HepG2 (cell line): ENCODE data around the gene KCTD15. TPM values are rescaled to one million over a fixed set of nuclear protein-coding genes. Genes with fewer than 3 reads are reported as not detected.

ENCODE experiments used
- ATAC-seq: fragments of 200-7000 bp; cut with Tn5 transposase; 3 replicates; pipeline ENCODE4 v1.9.1; 2020; ENCODE audit warnings: mild to moderate bottlenecking, moderate library complexity
- BruUV-seq: library from RNA; stranded (reverse); fragments of 400-500 nt; replicated peaks from 2 replicates; lab custom pipeline; 2021; lab: Mats Ljungman, UMichigan
- CTCF ChIA-PET: fragments of 300-600 bp; formaldehyde crosslinking; extraction: SDS; loops from one replicate; lab custom pipeline; 2021; ENCODE audit warnings: low total read pairs, inconsistent platforms, low intra/inter-chr PET ratio; lab: Yijun Ruan, JAX
- POLR2A ChIA-PET: fragments of 350-600 bp; sonication (Branson Sonifier 250); formaldehyde crosslinking; loops from one replicate; lab custom pipeline; 2020; ENCODE audit warnings: antibody characterized with exemption, inconsistent platforms; lab: Yijun Ruan, JAX
- DNase-seq: peaks from one replicate; pipeline ENCODE4 v3.0.0-alpha.2; 2015; ENCODE audit warnings: low spot score
- FAIRE-seq: peaks from 3 replicates; lab custom pipeline; 2011; peaks lifted over from hg19 to GRCh38; lab: Jason Lieb, UNC
- H2AFZ ChIP-seq: one replicate; pipeline ENCODE4 v1.6.1; 2011; ENCODE audit warnings: low read length, inconsistent platforms
- H3K27ac ChIP-seq: fragments of 300-600 bp; 3 replicates; pipeline ENCODE4 v1.8.0; 2011; ENCODE audit warnings: mixed run types, mild to moderate bottlenecking, mixed read lengths, low read length, inconsistent platforms; ENCODE audit not compliant: insufficient read depth; ENCODE audit errors: extremely low read length
- H3K27me3 ChIP-seq, 2 experiments: fragments of 200-600 bp in 1 of 2; 2 replicates in 1 of 2; 3 replicates in 1 of 2; pipeline versions ENCODE4 v1.6.0 to v1.8.0; 2011; ENCODE audit warnings: low read length in 2 of 2, mild to moderate bottlenecking in 2 of 2, moderate library complexity in 2 of 2, inconsistent platforms in 1 of 2; ENCODE audit not compliant: insufficient read depth in 2 of 2, control insufficient read depth in 1 of 2
- H3K36me3 ChIP-seq, 2 experiments: fragments of 200-600 bp in 1 of 2; replicated peaks in 1 of 2; 2 replicates in 1 of 2; 3 replicates in 1 of 2; pipeline versions ENCODE4 v1.5.1 to v1.8.0; 2011; ENCODE audit warnings: low read length in 2 of 2, inconsistent platforms in 1 of 2; ENCODE audit not compliant: insufficient read depth in 2 of 2, control insufficient read depth in 1 of 2
- H3K4me1 ChIP-seq: 2 replicates; pipeline ENCODE4 v1.5.1; 2012; ENCODE audit warnings: low read length, inconsistent platforms; ENCODE audit not compliant: insufficient read depth
- H3K4me2 ChIP-seq: 2 replicates; pipeline ENCODE4 v1.6.0; 2011; ENCODE audit warnings: low read depth, low read length, inconsistent platforms
- H3K4me3 ChIP-seq, 3 experiments: fragments of 200-600 bp in 1 of 3; sonication (generic), shearing (Covaris generic) in 1 of 3; replicated peaks in 1 of 3; 2 replicates each; pipeline ENCODE4 v1.5.1; 2011 to 2016; ENCODE audit warnings: low read length in 3 of 3, inconsistent platforms in 2 of 3, low read depth in 2 of 3, mild to moderate bottlenecking in 2 of 3, control low read depth in 1 of 3, mixed read lengths in 1 of 3; ENCODE audit not compliant: insufficient read depth in 1 of 3
- H3K79me2 ChIP-seq: one replicate; pipeline ENCODE4 v1.6.1; 2011; ENCODE audit warnings: low read length, inconsistent platforms; ENCODE audit not compliant: insufficient read depth
- H3K9ac ChIP-seq: 2 replicates; pipeline ENCODE4 v1.6.0; 2011; ENCODE audit warnings: mild to moderate bottlenecking, low read depth, low read length, inconsistent platforms; ENCODE audit not compliant: insufficient read depth
- H3K9me3 ChIP-seq: 2 replicates; pipeline ENCODE4 v1.5.1; 2012; ENCODE audit warnings: mild to moderate bottlenecking, low read length
- H4K20me1 ChIP-seq: 2 replicates; pipeline ENCODE4 v1.6.0; 2011; ENCODE audit warnings: inconsistent platforms, mild to moderate bottlenecking, low read length, moderate library complexity; ENCODE audit not compliant: insufficient read depth
- ADNP ChIP-seq: sonication (generic); formaldehyde crosslinking; IDR thresholded peaks from 2 replicates; pipeline ENCODE4 v1.4.0; 2020; ENCODE audit warnings: missing genetic modification reagents
- DPF2 ChIP-seq: sonication (generic); formaldehyde crosslinking; IDR thresholded peaks from 2 replicates; pipeline ENCODE4 v1.4.0; 2020; ENCODE audit warnings: mild to moderate bottlenecking, low read depth, missing genetic modification reagents, borderline replicate concordance
- HNRNPL ChIP-seq: fragments of 200-400 bp; formaldehyde crosslinking; IDR thresholded peaks from 2 replicates; pipeline ENCODE4 v1.6.1; 2017; ENCODE audit warnings: mild to moderate bottlenecking, low read depth, low read length
- HOXA7 ChIP-seq: sonication (generic); formaldehyde crosslinking; IDR thresholded peaks from 2 replicates; pipeline ENCODE4 v1.8.1; 2022; ENCODE audit warnings: mild to moderate bottlenecking, missing genetic modification reagents, moderate library complexity
- U2AF2 ChIP-seq: fragments of 200-400 bp; formaldehyde crosslinking; IDR thresholded peaks from 2 replicates; pipeline ENCODE4 v1.6.1; 2017; ENCODE audit warnings: low read depth, mild to moderate bottlenecking, low read length
- ZC3H13 ChIP-seq: sonication (generic); formaldehyde crosslinking; IDR thresholded peaks from 2 replicates; pipeline ENCODE4 v1.8.1; 2023; ENCODE audit warnings: mild to moderate bottlenecking, missing genetic modification reagents, moderate library complexity
- ZIK1 ChIP-seq: sonication (generic); formaldehyde crosslinking; IDR thresholded peaks from 2 replicates; pipeline ENCODE4 v1.5.0; 2020; ENCODE audit warnings: mild to moderate bottlenecking, low read depth, missing genetic modification reagents, borderline replicate concordance
- ZNF781 ChIP-seq: sonication (generic); formaldehyde crosslinking; IDR thresholded peaks from 2 replicates; pipeline ENCODE4 v1.5.1; 2020; ENCODE audit warnings: borderline replicate concordance, mild to moderate bottlenecking, missing genetic modification reagents; ENCODE audit errors: not compliant biosample characterization
- ZSCAN29 ChIP-seq: sonication (generic); formaldehyde crosslinking; conservative IDR thresholded peaks from 2 replicates; pipeline ENCODE4 v1.4.0; 2020; ENCODE audit warnings: mild to moderate bottlenecking, missing genetic modification reagents
- WGBS: methylation state at CpG from one replicate; pipeline ENCODE4 v1.1.6; 2017; ENCODE audit warnings: low lambda C conversion rate; 5-methylcytosine and 5-hydroxymethylcytosine counted together
- in situ Hi-C: cut with HindIII; loops from 2 replicates; pipeline ENCODE4 v1.10.0; 2017; ENCODE audit warnings: low pct_unique_long_range_greater_than_20kb; ENCODE audit not compliant: extremely low pct_ligation_motif_present
- intact Hi-C: fragments of 100-400 bp; cut with micrococcal nuclease; formaldehyde crosslinking; loops from one replicate; pipeline ENCODE4 v1.10.0; 2022; ENCODE audit not compliant: unreplicated experiment
- polyA plus RNA-seq, 8 experiments: library from polyadenylated mRNA; depleted of rRNA in 3 of 8; stranded (reverse) in 7 of 8; unstranded in 1 of 8; fragments of >200 nt; fragmentation: Illumina TruSeq in 4 of 8; extraction: Trizol in 4 of 8; gene quantifications; 2 replicates each; pipeline versions ENCODE4 v1.2.1 to v1.2.3, GENCODE V29; 2011 to 2016; ENCODE audit warnings: low read depth in 4 of 8, missing spikeins in 1 of 8, mixed read lengths in 1 of 8; ENCODE audit not compliant: insufficient read depth in 1 of 8
- total RNA-seq, 5 experiments: library from RNA; depleted of rRNA; stranded (reverse); fragments of >200 nt; fragmentation: Illumina TruSeq; extraction: Trizol; gene quantifications; 2 replicates each; pipeline ENCODE4 v1.2.3, GENCODE V29; 2016; ENCODE audit warnings: low read depth in 1 of 5
- TF ChIP-seq, protein P1 (sequence below): IDR thresholded peaks from 2 replicates; pipeline ENCODE4 v1.6.1; 2012; ENCODE audit warnings: low read length, improper control_type of control experiment
- TF ChIP-seq, protein P2 (sequence below): sonication (generic); formaldehyde crosslinking; IDR thresholded peaks from 2 replicates; pipeline ENCODE4 v1.5.0; 2020; ENCODE audit warnings: missing genetic modification reagents

Gene KCTD15
- total and polyA plus RNA-seq, 2 of the 13 experiments (the other 11 are each of a cell fraction or from before 2014, with no cell fraction given), result 13.2 to 16.7 TPM

DNA sequence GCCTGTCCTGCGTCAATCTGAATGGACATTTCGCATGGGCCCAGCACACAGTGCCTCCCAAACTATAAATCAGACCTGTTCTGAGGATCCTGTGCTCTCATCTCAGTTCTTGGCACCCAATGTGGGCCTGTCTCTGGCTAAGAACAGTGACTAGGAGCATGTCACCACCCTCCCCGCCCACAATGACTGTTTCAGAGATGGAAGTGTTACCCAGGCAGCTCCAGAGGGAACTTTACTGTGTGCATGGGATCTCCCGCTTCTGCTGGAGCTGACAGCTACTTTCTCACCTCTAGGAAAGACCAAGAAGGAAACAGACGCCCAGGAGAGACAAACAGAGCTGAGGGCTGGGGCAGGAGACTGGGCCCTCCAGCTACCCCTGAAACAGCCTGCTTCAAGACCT lies 45.0 kb downstream of the KCTD15 start:
- Histone ChIP-seq H3K4me1 (no peaks in the 10 kb centered on the region), H3K9ac (no peak overlapping the region), H3K27ac (no peak overlapping the region), H3K36me3 (no peaks in the 10 kb centered on the region), H3K4me2 (no peak overlapping the region), H4K20me1 (no peaks in the 10 kb centered on the region), H3K9me3 (no peaks in the 10 kb centered on the region), H2AFZ (no peak overlapping the region), H3K79me2 (no peaks in the 10 kb centered on the region), H3K27me3 (no peaks in the 10 kb centered on the region; a peak in 2 of 5 replicates), H3K4me3 (no peak overlapping the region)
- DNase-seq (no peak), ATAC-seq (no peak), FAIRE-seq (no peak)
- ChIA-PET POLR2A (no interaction called here), CTCF (no interaction called here)
- intact Hi-C loops, result no loop called here
- TF ChIP-seq U2AF2 (no peak), ADNP (CRISPR knock-in tag) (no peak)
- in situ Hi-C loops, result no loop called here
- WGBS, result 53% methylated on average over 4 of the region's 5 CpGs
- no TSS peak for BruUV-seq

DNA sequence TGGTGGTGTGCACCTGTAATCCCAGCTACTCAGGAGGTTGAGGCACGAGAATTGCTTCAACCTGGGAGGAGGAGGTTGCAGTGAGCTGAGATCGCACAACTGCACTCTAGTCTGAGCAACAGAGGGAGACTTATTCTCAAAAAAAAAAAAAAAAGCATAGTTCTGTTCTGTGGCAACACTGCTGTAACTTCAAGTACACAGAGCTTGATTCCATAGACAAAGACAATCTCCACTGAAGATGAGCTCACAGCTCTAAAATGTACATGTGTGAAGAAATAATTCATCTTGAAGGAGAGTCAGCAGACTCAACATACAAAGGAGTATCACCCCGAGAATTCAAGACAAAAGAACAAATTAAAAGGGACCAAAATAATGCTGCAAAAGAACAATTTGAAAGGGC lies 47.8 kb downstream of the KCTD15 start:
- Histone ChIP-seq H3K4me2 (no peak overlapping the region), H4K20me1 (no peaks in the 10 kb centered on the region), H3K27ac (no peak overlapping the region), H3K9ac (no peak overlapping the region), H3K27me3 (no peaks in the 10 kb centered on the region; a peak in 2 of 5 replicates), H3K9me3 (no peaks in the 10 kb centered on the region), H2AFZ (no peak overlapping the region), H3K4me3 (no peak overlapping the region), H3K79me2 (no peaks in the 10 kb centered on the region), H3K4me1 (no peaks in the 10 kb centered on the region), H3K36me3 (no peaks in the 10 kb centered on the region)
- ATAC-seq, result no peak
- FAIRE-seq, result no peak
- no peak for DNase-seq
- CTCF ChIA-PET, result no interaction called here
- POLR2A ChIA-PET, result no interaction called here
- intact Hi-C loops, result no loop called here
- in situ Hi-C loops, result no loop called here
- BruUV-seq, result no TSS peak
- 6% methylated on average over 3 of the region's 3 CpGs for whole genome bisulfite sequencing
- TF ChIP-seq ZNF781 (CRISPR knock-in tag) (no peak), ZSCAN29 (no peak), DPF2 (CRISPR knock-in tag) (no peak), ZIK1 (CRISPR knock-in tag) (no peak), ZC3H13 (CRISPR knock-in tag) (no peak), HNRNPL (no peak), HOXA7 (CRISPR knock-in tag) (no peak)
- TF ChIP-seq, protein P1, sequence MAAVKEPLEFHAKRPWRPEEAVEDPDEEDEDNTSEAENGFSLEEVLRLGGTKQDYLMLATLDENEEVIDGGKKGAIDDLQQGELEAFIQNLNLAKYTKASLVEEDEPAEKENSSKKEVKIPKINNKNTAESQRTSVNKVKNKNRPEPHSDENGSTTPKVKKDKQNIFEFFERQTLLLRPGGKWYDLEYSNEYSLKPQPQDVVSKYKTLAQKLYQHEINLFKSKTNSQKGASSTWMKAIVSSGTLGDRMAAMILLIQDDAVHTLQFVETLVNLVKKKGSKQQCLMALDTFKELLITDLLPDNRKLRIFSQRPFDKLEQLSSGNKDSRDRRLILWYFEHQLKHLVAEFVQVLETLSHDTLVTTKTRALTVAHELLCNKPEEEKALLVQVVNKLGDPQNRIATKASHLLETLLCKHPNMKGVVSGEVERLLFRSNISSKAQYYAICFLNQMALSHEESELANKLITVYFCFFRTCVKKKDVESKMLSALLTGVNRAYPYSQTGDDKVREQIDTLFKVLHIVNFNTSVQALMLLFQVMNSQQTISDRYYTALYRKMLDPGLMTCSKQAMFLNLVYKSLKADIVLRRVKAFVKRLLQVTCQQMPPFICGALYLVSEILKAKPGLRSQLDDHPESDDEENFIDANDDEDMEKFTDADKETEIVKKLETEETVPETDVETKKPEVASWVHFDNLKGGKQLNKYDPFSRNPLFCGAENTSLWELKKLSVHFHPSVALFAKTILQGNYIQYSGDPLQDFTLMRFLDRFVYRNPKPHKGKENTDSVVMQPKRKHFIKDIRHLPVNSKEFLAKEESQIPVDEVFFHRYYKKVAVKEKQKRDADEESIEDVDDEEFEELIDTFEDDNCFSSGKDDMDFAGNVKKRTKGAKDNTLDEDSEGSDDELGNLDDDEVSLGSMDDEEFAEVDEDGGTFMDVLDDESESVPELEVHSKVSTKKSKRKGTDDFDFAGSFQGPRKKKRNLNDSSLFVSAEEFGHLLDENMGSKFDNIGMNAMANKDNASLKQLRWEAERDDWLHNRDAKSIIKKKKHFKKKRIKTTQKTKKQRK, result no peak
- TF ChIP-seq, protein P2, sequence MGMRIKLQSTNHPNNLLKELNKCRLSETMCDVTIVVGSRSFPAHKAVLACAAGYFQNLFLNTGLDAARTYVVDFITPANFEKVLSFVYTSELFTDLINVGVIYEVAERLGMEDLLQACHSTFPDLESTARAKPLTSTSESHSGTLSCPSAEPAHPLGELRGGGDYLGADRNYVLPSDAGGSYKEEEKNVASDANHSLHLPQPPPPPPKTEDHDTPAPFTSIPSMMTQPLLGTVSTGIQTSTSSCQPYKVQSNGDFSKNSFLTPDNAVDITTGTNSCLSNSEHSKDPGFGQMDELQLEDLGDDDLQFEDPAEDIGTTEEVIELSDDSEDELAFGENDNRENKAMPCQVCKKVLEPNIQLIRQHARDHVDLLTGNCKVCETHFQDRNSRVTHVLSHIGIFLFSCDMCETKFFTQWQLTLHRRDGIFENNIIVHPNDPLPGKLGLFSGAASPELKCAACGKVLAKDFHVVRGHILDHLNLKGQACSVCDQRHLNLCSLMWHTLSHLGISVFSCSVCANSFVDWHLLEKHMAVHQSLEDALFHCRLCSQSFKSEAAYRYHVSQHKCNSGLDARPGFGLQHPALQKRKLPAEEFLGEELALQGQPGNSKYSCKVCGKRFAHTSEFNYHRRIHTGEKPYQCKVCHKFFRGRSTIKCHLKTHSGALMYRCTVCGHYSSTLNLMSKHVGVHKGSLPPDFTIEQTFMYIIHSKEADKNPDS, result no peak
